Melanocyte of skin (primary cell): Measurements from ENCODE around the gene PARP9. TPM values are rescaled to one million over a fixed set of nuclear protein-coding genes. Genes with fewer than 3 reads are reported as not detected.

Experiments used
- small RNA-seq, 2 donors: library from RNA; depleted of rRNA; stranded (forward); fragments of <200 nt; gene quantifications; one replicate each; pipeline ENCODE3, GENCODE V24; 2012
- total RNA-seq, 2 donors: library from RNA; depleted of rRNA; stranded (reverse); fragments of >200 nt; gene quantifications; 2 replicates each; pipeline ENCODE4 v1.2.3, GENCODE V29; 2012

The PARP9 gene
- total RNA-seq, result 10 to 100 TPM; 90.6 to 96.7 TPM

DNA sequence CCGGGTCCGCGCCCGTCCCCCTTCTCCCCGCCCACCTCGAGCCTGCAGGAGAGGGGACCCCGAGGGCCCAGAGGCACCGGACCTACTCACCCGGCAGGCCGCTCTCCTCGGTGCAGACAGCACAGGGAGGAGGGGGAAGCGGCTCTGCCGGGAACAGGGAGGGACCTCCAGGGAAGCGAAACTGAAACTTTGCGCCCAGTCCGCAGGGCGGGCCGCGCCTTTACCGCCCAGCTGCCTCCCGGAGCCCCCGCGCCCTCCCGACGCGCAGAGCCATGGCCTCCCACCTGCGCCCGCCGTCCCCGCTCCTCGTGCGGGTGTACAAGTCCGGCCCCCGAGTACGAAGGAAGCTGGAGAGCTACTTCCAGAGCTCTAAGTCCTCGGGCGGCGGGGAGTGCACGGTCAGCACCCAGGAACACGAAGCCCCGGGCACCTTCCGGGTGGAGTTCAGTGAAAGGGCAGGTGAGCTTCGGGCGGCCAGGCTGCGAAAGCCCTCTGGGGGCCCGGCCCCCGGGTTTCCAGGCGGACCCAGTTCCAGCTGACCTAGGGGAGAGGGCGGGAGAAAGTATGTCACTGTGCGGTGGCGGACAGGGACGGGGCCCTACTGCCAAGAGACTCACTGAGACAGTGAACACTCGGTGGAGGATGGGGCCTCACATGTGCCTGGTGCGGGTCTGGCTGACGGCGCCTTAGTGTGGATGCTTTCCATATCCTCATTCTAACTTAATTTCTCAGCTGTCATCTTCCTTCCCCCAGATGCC lies at the start of gene PARP9, which contains the start of gene DTX3L:
Gene PARP9 (minus strand): TSS at position 146 of the 758 bp plus-strand sequence. CDS start 4,680 bp downstream, outside the sequence.
Gene DTX3L (plus strand): TSS at position 184 of the 758 bp plus-strand sequence. CDS start 89 bp downstream, at position 273.

DNA sequence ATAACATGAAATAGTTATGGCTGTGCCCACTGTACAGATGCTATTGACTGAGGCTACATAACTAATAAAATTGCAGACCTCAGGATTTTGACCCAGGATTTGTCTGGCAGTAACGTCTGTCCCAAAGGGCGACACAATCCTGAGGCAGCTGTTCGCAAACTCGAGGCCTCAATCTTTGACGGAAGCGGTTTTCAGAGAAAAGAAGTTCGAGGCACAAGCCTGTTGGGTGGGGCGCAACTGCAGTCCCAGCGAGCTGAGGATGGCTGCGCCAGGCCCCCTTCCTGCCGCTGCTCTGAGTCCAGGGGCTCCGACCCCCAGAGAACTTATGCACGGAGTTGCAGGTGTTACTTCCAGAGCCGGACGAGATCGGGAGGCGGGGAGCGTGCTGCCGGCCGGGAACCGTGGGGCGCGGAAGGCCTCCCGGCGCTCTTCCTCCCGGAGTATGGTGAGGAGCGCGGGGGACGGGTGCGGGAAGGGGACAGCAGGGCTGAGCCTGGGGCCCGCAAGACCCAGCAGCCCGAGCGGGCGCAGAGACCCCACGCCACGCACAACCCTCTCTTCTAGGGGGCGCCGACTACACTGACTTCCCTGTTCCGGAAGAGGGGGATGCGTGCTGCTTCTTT lies 13.4 kb upstream of the PARP9 start, which contains the start of gene PARP15:
Gene PARP15 (plus strand): TSS at position 242 of the 623 bp plus-strand sequence. CDS start 18 bp downstream, at position 260.

DNA sequence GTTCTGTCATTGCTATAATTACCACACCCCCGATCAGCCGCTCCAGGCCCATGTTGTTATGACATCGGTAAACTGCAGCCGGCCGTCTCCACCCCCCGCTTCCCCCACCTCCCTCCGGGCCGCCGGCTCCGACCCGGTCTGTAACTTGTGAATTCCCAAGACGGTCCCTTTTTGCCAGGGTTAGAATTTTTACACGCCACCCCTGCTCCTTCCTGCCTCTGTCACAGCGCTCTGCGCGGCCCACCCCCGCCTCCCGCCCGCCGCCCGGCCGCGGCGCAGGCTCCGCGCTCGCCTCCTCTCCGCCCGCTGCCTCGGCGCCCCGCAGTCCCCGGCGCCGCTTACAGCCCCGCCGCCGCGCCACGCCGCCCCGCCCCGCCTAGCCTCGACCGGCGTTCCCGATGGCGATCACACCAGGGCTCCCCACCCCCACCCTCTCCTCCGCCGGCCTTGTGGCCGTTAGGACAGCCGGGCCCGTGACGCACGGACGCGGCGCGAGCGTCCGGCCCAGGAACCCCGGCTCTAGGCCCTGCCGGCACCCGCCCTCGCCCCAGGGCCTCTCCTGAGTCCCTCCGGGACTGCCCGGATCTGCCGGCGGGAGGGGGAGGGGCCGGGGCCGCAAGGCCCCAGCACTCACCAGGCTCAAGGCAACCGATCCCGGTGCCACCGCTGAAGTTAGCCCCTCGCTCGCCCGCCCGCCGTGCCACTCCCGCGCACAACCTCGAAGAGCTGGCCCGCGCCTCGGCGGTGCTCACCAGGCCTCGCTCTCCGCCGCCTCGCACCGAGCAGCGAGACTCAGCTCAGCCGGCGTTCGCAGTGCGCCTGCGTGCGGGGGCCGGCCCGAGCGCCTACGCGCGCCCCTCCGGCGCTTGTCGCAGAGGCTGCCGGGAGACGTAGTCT lies 49.7 kb downstream of the PARP9 start, which contains the start of gene KPNA1:
Gene KPNA1 (minus strand): TSS at position 817 of the 897 bp plus-strand sequence. CDS start 18,374 bp downstream, outside the sequence.

Small RNAs within 50 kb of the gene (small RNA-seq; reads per million reads assigned to genes)
- 0 reads per million in 2 donors for gene AC096861.1

Other genes with a start within 250 kb of the PARP9 start
- gene CSTA, start 239.1 kb downstream of the PARP9 start, total RNA-seq, result under 1 TPM in 1 of 2 donors, not detected in 1; 0.34 TPM
- gene MIX23, start 181.1 kb downstream of the PARP9 start, total RNA-seq, result 10 to 100 TPM; 15.1 to 56.9 TPM
- 10 to 100 TPM; 12.0 to 14.3 TPM for gene FAM162A, start 180.1 kb downstream of the PARP9 start, total RNA-seq
- gene WDR5B, start 148.2 kb downstream of the PARP9 start, total RNA-seq, result 1 to 10 TPM; 3.4 to 4.3 TPM
- 10 to 100 TPM; 43.0 to 44.0 TPM for gene KPNA1, start 49.4 kb downstream of the PARP9 start, total RNA-seq
- gene DTX3L, start within 50 bp of the PARP9 start, total RNA-seq, result 100 to 1,000 TPM; 111 to 142 TPM
- 1 to 10 TPM in 1 of 2 donors, under 1 TPM in 1; 0.34 to 3.0 TPM for gene PARP15, start 13.3 kb upstream of the PARP9 start, total RNA-seq
- gene PARP14, start 116.5 kb upstream of the PARP9 start, total RNA-seq, result 100 to 1,000 TPM; 341 to 342 TPM
- gene HSPBAP1, start 229.5 kb upstream of the PARP9 start, total RNA-seq, result 1 to 10 TPM; 9.3 to 10.0 TPM
- gene SLC49A4, start 230.8 kb upstream of the PARP9 start, total RNA-seq, result 10 to 100 TPM; 32.3 to 33.6 TPM